Spleen (tissue), 7 donors: ENCODE measurements around the gene AKAP10.

Experiments used
- POLR2A ChIP-seq, 3 donors: fragments of 450-650 bp; IDR thresholded peaks; one replicate each; pipeline ENCODE4 v1.5.1; 2017; ENCODE audit warnings: antibody characterized with exemption in 3 of 3, mild to moderate bottlenecking in 1 of 3
- TF ChIP-seq, protein P1 (sequence below), 11 experiments: fragments of 200-600 bp in 7 of 11; fragments of 450-650 bp in 4 of 11; sonication (generic) in 4 of 11; IDR thresholded peaks in 8 of 11; conservative IDR thresholded peaks in 3 of 11; 1 replicate in 7 of 11; 2 replicates in 4 of 11; pipeline versions ENCODE4 v1.4.0 to v1.8.0; 2016 to 2021; ENCODE audit warnings: antibody characterized with exemption in 11 of 11, inconsistent platforms in 4 of 11, mild to moderate bottlenecking in 1 of 11
- donor health status: DM: no; HTN: no; CAD: no; lungs with moderate emphysema.
- donor health status: DM: no; HTN: no; CAD: no.
- donor health status: DM: no; HTN: no; CAD: no.

DNA sequence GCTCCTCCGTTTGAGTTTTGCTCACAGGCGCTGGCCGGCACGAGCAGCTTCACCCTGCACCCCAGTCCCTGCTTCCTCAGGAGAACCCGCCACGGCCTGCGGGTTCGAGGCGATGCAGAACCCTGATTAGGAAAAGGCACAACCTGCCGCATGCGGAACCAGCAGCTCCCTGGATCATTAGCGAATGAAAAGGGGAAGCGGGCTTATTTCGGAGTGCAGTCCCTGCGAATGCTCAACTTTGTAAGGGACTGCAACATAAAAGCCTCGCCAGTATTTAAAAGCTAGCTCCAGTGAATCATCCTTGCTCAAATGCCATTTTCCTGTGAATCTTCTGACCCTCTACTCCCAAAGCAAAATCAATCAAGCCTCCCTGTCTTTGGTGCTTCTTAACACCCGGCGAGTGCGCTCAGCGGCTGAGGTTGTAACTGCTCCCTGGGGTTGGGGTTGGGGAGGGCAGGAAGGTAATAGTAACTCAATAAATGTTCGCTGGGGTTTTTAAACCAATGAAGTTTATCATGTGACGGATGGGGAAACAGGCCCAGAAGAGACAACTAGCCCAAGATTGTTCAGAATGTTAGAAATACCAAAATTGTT is 678 bp upstream of the AKAP10 start:
- TF ChIP-seq, protein P1, sequence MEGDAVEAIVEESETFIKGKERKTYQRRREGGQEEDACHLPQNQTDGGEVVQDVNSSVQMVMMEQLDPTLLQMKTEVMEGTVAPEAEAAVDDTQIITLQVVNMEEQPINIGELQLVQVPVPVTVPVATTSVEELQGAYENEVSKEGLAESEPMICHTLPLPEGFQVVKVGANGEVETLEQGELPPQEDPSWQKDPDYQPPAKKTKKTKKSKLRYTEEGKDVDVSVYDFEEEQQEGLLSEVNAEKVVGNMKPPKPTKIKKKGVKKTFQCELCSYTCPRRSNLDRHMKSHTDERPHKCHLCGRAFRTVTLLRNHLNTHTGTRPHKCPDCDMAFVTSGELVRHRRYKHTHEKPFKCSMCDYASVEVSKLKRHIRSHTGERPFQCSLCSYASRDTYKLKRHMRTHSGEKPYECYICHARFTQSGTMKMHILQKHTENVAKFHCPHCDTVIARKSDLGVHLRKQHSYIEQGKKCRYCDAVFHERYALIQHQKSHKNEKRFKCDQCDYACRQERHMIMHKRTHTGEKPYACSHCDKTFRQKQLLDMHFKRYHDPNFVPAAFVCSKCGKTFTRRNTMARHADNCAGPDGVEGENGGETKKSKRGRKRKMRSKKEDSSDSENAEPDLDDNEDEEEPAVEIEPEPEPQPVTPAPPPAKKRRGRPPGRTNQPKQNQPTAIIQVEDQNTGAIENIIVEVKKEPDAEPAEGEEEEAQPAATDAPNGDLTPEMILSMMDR (IDR thresholded peaks at IDR 0.05 in 8 of 11, conservative IDR thresholded peaks at IDR 0.05 in 3 of 11) = peak in 1 of 11 experiments; percentile 15
- TF ChIP-seq POLR2A (IDR thresholded peaks at IDR 0.05) = peak in 1 of 3 donors; percentile 29
